Caco-2 (cell line): Measurements from ENCODE around the gene TBX3. TPM values are rescaled to one million over a fixed set of nuclear protein-coding genes. Genes with fewer than 3 reads are reported as not detected.

ENCODE experiments used
- BruUV-seq: library from RNA; stranded (reverse); fragments of 400-500 nt; replicated peaks from 2 replicates; lab custom pipeline; 2021; lab: Mats Ljungman, UMichigan
- CTCF ChIA-PET: fragments of 300-600 bp; sonication (Branson Sonifier 250); formaldehyde crosslinking; loops from one replicate; lab custom pipeline; 2022; ENCODE audit warnings: antibody characterized with exemption; lab: Charles Lee
- POLR2A ChIA-PET: fragments of 300-600 bp; sonication (Branson Sonifier 250); formaldehyde crosslinking; loops from one replicate; lab custom pipeline; 2022; ENCODE audit warnings: antibody characterized with exemption; lab: Charles Lee
- DNase-seq, 2 experiments: peaks; one replicate each; pipeline versions ENCODE4 v3.0.0 to v3.0.0-alpha.2; 2020 to 2022
- H3K27me3 ChIP-seq: replicated peaks from 2 replicates; pipeline ENCODE4 v1.6.0; 2011; ENCODE audit warnings: low read length; ENCODE audit not compliant: control insufficient read depth, insufficient read depth
- H3K36me3 ChIP-seq: 2 replicates; pipeline ENCODE4 v1.5.1; 2011; ENCODE audit warnings: low read length; ENCODE audit not compliant: control insufficient read depth, insufficient read depth
- H3K4me1 ChIP-seq: fragments of 250-450 bp; sonication (Bioruptor Pico); 2 replicates; pipeline ENCODE4 v1.5.1; 2020; ENCODE audit warnings: mild to moderate bottlenecking
- H3K4me3 ChIP-seq: 2 replicates; pipeline ENCODE4 v1.5.1; 2011; ENCODE audit warnings: low read depth, mild to moderate bottlenecking, control low read depth, low read length
- H3K9me3 ChIP-seq: fragments of 250-450 bp; sonication (Bioruptor Pico); 2 replicates; pipeline ENCODE4 v1.5.1; 2020; ENCODE audit warnings: mild to moderate bottlenecking, moderate library complexity
- H3K27ac Mint-ChIP-seq: one replicate; pipeline ENCODE4 v1.8.0; 2022; ENCODE audit warnings: mixed read lengths; ENCODE audit not compliant: unreplicated experiment
- H3K27me3 Mint-ChIP-seq: one replicate; pipeline ENCODE4 v1.8.0; 2022; ENCODE audit warnings: mixed read lengths; ENCODE audit not compliant: insufficient read depth, unreplicated experiment
- H3K36me3 Mint-ChIP-seq: one replicate; pipeline ENCODE4 v1.8.0; 2022; ENCODE audit warnings: mild to moderate bottlenecking, mixed read lengths; ENCODE audit not compliant: insufficient read depth, unreplicated experiment
- H3K4me1 Mint-ChIP-seq: one replicate; pipeline ENCODE4 v1.8.0; 2022; ENCODE audit warnings: low read depth, mixed read lengths; ENCODE audit not compliant: unreplicated experiment
- H3K4me3 Mint-ChIP-seq: one replicate; pipeline ENCODE4 v1.8.0; 2022; ENCODE audit warnings: mild to moderate bottlenecking, moderate library complexity, mixed read lengths; ENCODE audit not compliant: unreplicated experiment
- H3K9me3 Mint-ChIP-seq: one replicate; pipeline ENCODE4 v1.8.0; 2022; ENCODE audit warnings: mixed read lengths; ENCODE audit not compliant: unreplicated experiment
- CTCF ChIP-seq, 2 experiments: fragments of 200-600 bp in 1 of 2; IDR thresholded peaks; 1 replicate in 1 of 2; 2 replicates in 1 of 2; pipeline versions ENCODE4 v1.5.1 to v1.8.0; 2011 to 2022; ENCODE audit warnings: antibody characterized with exemption in 1 of 2, control low read depth in 1 of 2, inconsistent platforms in 1 of 2, low read depth in 1 of 2, low read length in 1 of 2, mild to moderate bottlenecking in 1 of 2, moderate library complexity in 1 of 2; ENCODE audit not compliant: insufficient read depth in 1 of 2, severe bottlenecking in 1 of 2, unreplicated experiment in 1 of 2
- intact Hi-C: fragments of 100-400 bp; cut with micrococcal nuclease; formaldehyde crosslinking; loops from one replicate; pipeline ENCODE4 v1.10.0; 2022; ENCODE audit not compliant: unreplicated experiment
- total RNA-seq: library from RNA; stranded (reverse); gene quantifications from 2 replicates; pipeline ENCODE4 v1.2.3, GENCODE V29; 2022

Gene TBX3
- total RNA-seq, 1 experiment from 2014 or later: 47.2 TPM

DNA sequence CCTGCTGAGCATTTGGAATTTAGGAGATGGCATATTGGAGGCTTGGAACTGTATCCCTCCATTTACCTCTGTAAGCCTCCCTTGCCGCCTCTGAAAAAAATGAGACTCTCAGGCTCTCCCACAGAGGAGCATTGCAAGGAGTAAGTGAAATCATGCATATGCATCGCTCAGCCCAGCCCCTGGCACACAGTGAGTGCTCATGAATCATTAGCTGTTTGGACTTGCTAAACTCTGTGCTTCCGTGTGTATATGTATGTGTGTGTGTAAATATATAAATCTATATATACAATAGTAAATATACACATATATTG is 17.1 kb upstream of the TBX3 start:
- ChIA-PET CTCF (interaction anchor here (1.2 kb wide), 1 partner anchor 17 kb away, joined by 5 read pairs; the partner anchor contains the start of gene TBX3), POLR2A (no interaction called here)
- DNase-seq: no peak
- Histone ChIP-seq H3K4me3 (no peak overlapping the region), H3K27me3 (no peaks in the 10 kb centered on the region), H3K9me3 (no peaks in the 10 kb centered on the region), H3K4me1 (peaks cover 47% of the 10 kb centered on the region), H3K36me3 (no peaks in the 10 kb centered on the region)
- Mint-ChIP-seq H3K27me3 (no peaks in the 10 kb centered on the region), H3K4me1 (peaks cover 42% of the 10 kb centered on the region), H3K9me3 (no peaks in the 10 kb centered on the region), H3K27ac (no peak overlapping the region), H3K36me3 (no peaks in the 10 kb centered on the region), H3K4me3 (no peak overlapping the region)
- intact Hi-C loops: loop anchor here (5.0 kb wide), 2 partner anchors 66 to 96 kb away; no protein-coding TSS in a partner anchor
- no peak for TF ChIP-seq CTCF (IDR thresholded peaks at IDR 0.05; ENCODE audit: insufficient read depth in 1 of 2, low read depth in 1 of 2, low read length in 1 of 2, severe bottlenecking in 1 of 2, unreplicated experiment in 1 of 2)
- BruUV-seq: no TSS peak

GRCh38 chr12:114700392-114701103 is 16.6 kb upstream of the TBX3 start:
- no TSS peak for BruUV-seq
- H3K4me3 ChIP-seq: no peak overlapping the region
- Mint-ChIP-seq H3K4me1 (peaks cover 42% of the 10 kb centered on the region), H3K36me3 (no peaks in the 10 kb centered on the region), H3K27ac (no peak overlapping the region), H3K27me3 (no peaks in the 10 kb centered on the region), H3K4me3 (no peak overlapping the region), H3K9me3 (no peaks in the 10 kb centered on the region)
- H3K9me3 ChIP-seq: no peaks in the 10 kb centered on the region
- POLR2A ChIA-PET: no interaction called here
- no peaks in the 10 kb centered on the region for H3K36me3 ChIP-seq
- no peak for DNase-seq
- TF ChIP-seq CTCF (IDR thresholded peaks at IDR 0.05; ENCODE audit: insufficient read depth in 1 of 2, low read depth in 1 of 2, low read length in 1 of 2, severe bottlenecking in 1 of 2, unreplicated experiment in 1 of 2): no peak
- H3K4me1 ChIP-seq: peaks cover 47% of the 10 kb centered on the region
- no peaks in the 10 kb centered on the region for H3K27me3 ChIP-seq
- intact Hi-C loops: loop anchor here (5.0 kb wide), 2 partner anchors 67 to 97 kb away; no protein-coding TSS in a partner anchor
- CTCF ChIA-PET: interaction anchor here (1.2 kb wide), 1 partner anchor 17 kb away, joined by 5 read pairs; the partner anchor contains the start of gene TBX3

DNA sequence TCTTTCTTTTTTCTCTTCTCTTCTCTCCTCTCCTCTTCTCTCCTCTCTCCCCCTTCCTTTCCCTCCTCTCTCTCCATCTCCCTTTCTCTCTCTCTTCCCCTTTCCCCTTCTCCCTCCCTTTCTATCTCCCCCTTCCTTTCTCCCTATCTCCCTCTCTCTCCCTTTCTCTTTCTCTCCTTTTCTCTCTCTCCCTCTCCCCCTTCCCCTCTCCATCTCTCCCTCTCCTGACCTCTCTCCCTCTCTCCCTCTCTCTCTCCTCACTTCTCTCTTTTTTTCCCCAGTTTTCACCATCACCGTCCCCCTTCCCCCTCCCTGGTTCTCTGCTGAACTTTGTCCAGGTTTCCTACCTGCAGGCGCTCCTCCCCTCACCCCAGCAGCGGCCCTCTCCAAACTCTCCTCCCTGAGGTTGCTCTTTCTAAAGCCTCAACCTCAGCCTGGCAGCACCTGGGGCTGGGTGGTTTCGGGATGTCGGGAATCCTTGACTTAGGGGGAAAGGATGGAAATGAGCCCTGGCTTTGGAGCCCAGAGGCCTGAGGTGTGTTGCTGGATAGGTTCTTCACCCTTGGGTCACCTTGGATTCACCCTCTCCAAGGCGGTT is 14.7 kb upstream of the TBX3 start:
- Histone ChIP-seq H3K9me3 (no peaks in the 10 kb centered on the region), H3K4me1 (peaks cover 36% of the 10 kb centered on the region), H3K27me3 (no peaks in the 10 kb centered on the region), H3K4me3 (peak overlapping the region; percentile 27; the same call in 1 of the 2 replicates), H3K36me3 (no peaks in the 10 kb centered on the region)
- intact Hi-C loops: no loop called here
- peaks cover 34% of the 10 kb centered on the region for H3K4me1 Mint-ChIP-seq
- H3K36me3 Mint-ChIP-seq: no peaks in the 10 kb centered on the region
- CTCF ChIA-PET: interaction anchor here (1.4 kb wide), 1 partner anchor 15 kb away, joined by 8 read pairs; the partner anchor contains the start of gene TBX3
- H3K9me3 Mint-ChIP-seq: no peaks in the 10 kb centered on the region
- peak overlapping the region; percentile 75 for H3K4me3 Mint-ChIP-seq
- POLR2A ChIA-PET: interaction anchor here (0.6 to 1.3 kb wide), 2 partner anchors 14 to 50 kb away, joined by 4 to 5 read pairs; no protein-coding TSS in a partner anchor
- no TSS peak for BruUV-seq
- H3K27ac Mint-ChIP-seq: peak overlapping the region; percentile 59
- no peak for TF ChIP-seq CTCF (IDR thresholded peaks at IDR 0.05; ENCODE audit: insufficient read depth in 1 of 2, low read depth in 1 of 2, low read length in 1 of 2, severe bottlenecking in 1 of 2, unreplicated experiment in 1 of 2)
- peak in 1 of 2 experiments; percentile 44 for DNase-seq
- no peaks in the 10 kb centered on the region for H3K27me3 Mint-ChIP-seq
